Activated B cell treated with CpG ODN at 0.5 μM for 24 hours (primary cell): Measurements from ENCODE around the gene SLC25A52. TPM values are rescaled to one million over a fixed set of nuclear protein-coding genes. Genes with fewer than 3 reads are reported as not detected.

ENCODE experiments used
- ATAC-seq: fragments of 200-7000 bp; cut with Tn5 transposase; one replicate; pipeline ENCODE4 v1.10.0; 2021; ENCODE audit warnings: low read depth, mild to moderate bottlenecking, moderate library complexity
- CTCF ChIA-PET: fragments of 350-600 bp; sonication (Branson Sonifier 250); formaldehyde crosslinking; loops from one replicate; lab custom pipeline; 2021; ENCODE audit warnings: antibody characterized with exemption; lab: Charles Lee
- POLR2A ChIA-PET: fragments of 350-600 bp; sonication (Branson Sonifier 250); formaldehyde crosslinking; loops from one replicate; lab custom pipeline; 2021; ENCODE audit warnings: antibody characterized with exemption; lab: Charles Lee
- DNase-seq: peaks from one replicate; pipeline ENCODE4 v3.0.0; 2022
- H3K27ac Mint-ChIP-seq: one replicate; pipeline ENCODE4 v1.8.0; 2020; ENCODE audit warnings: mixed read lengths
- H3K27me3 Mint-ChIP-seq: one replicate; pipeline ENCODE4 v1.8.0; 2021; ENCODE audit warnings: mixed read lengths
- H3K36me3 Mint-ChIP-seq: one replicate; pipeline ENCODE4 v1.8.0; 2021; ENCODE audit warnings: low read depth, mixed read lengths
- H3K4me1 Mint-ChIP-seq: one replicate; pipeline ENCODE4 v1.8.0; 2021; ENCODE audit warnings: mixed read lengths
- H3K4me3 Mint-ChIP-seq: one replicate; pipeline ENCODE4 v1.8.0; 2020; ENCODE audit warnings: mild to moderate bottlenecking, mixed read lengths
- H3K9me3 Mint-ChIP-seq: one replicate; pipeline ENCODE4 v1.8.0; 2020; ENCODE audit warnings: mixed read lengths
- intact Hi-C: fragments of 100-400 bp; cut with micrococcal nuclease; formaldehyde crosslinking; loops from one replicate; pipeline ENCODE4 v1.15.1; 2024
- total RNA-seq: library from RNA; stranded (reverse); gene quantifications from 2 replicates; pipeline ENCODE4 v1.2.3, GENCODE V29; 2022
- TF ChIP-seq, protein P1 (sequence below): fragments of 200-600 bp; IDR thresholded peaks from one replicate; pipeline ENCODE4 v1.8.0; 2022; ENCODE audit warnings: antibody characterized with exemption, mild to moderate bottlenecking

SLC25A52 gene
- total RNA-seq, 1 donor from 2014 or later, result not detected

GRCh38 chr18:31793531-31793930 is 32.9 kb upstream of the SLC25A52 start:
- Mint-ChIP-seq H3K4me3 (no peak overlapping the region), H3K27ac (no peak overlapping the region), H3K9me3 (no peaks in the 10 kb centered on the region), H3K36me3 (no peaks in the 10 kb centered on the region), H3K4me1 (peaks cover 8% of the 10 kb centered on the region), H3K27me3 (no peaks in the 10 kb centered on the region)
- no peak for DNase-seq
- CTCF ChIA-PET, result no interaction called here
- intact Hi-C loops, result no loop called here
- ATAC-seq, result no peak
- POLR2A ChIA-PET, result no interaction called here
- TF ChIP-seq, protein P1, sequence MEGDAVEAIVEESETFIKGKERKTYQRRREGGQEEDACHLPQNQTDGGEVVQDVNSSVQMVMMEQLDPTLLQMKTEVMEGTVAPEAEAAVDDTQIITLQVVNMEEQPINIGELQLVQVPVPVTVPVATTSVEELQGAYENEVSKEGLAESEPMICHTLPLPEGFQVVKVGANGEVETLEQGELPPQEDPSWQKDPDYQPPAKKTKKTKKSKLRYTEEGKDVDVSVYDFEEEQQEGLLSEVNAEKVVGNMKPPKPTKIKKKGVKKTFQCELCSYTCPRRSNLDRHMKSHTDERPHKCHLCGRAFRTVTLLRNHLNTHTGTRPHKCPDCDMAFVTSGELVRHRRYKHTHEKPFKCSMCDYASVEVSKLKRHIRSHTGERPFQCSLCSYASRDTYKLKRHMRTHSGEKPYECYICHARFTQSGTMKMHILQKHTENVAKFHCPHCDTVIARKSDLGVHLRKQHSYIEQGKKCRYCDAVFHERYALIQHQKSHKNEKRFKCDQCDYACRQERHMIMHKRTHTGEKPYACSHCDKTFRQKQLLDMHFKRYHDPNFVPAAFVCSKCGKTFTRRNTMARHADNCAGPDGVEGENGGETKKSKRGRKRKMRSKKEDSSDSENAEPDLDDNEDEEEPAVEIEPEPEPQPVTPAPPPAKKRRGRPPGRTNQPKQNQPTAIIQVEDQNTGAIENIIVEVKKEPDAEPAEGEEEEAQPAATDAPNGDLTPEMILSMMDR, result no peak

GRCh38 chr18:31792580-31792911 is 31.9 kb upstream of the SLC25A52 start:
- TF ChIP-seq, protein P1, result no peak
- no peaks in the 10 kb centered on the region for H3K27me3 Mint-ChIP-seq
- no peaks in the 10 kb centered on the region for H3K9me3 Mint-ChIP-seq
- ChIA-PET POLR2A (no interaction called here), CTCF (no interaction called here)
- H3K4me3 Mint-ChIP-seq, result no peak overlapping the region
- intact Hi-C loops, result no loop called here
- ATAC-seq (no peak), DNase-seq (no peak)
- no peaks in the 10 kb centered on the region for H3K36me3 Mint-ChIP-seq
- peaks cover 8% of the 10 kb centered on the region for H3K4me1 Mint-ChIP-seq
- H3K27ac Mint-ChIP-seq, result no peak overlapping the region

- no peaks in the 10 kb centered on the region for H3K9me3 Mint-ChIP-seq
- H3K4me3 Mint-ChIP-seq, result no peak overlapping the region
- ATAC-seq, result peak; percentile 75
- H3K27me3 Mint-ChIP-seq, result no peaks in the 10 kb centered on the region
- intact Hi-C loops, result no loop called here
- POLR2A ChIA-PET, result no interaction called here
- TF ChIP-seq, protein P1, result no peak
- H3K27ac Mint-ChIP-seq, result no peak overlapping the region
- H3K36me3 Mint-ChIP-seq, result no peaks in the 10 kb centered on the region
- H3K4me1 Mint-ChIP-seq, result peaks cover 8% of the 10 kb centered on the region
- CTCF ChIA-PET, result no interaction called here
- DNase-seq, result no peak
Observed at GRCh38 chr18:31791817-31792579, 31.3 kb upstream of the SLC25A52 start.

DNA sequence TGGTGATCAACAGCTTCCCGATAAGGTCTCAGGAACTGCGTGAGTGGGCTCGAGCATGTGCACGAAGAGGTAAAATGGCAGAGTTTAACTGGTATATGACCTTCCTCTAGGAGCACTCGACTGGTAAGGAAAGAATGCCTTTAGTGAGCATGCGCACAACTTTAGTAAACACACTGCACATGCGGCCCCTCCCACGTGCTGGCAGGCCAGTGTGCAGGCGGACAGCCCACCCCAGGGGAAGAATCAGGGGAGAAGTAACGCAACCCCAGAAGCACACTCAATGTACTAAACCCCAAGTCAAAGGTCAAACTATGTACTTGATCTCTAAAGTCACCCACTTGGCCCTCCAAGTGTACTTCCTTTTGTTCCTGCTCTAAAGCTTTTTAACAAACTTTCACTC is 28.7 kb upstream of the SLC25A52 start:
- Mint-ChIP-seq H3K9me3 (no peaks in the 10 kb centered on the region), H3K4me1 (peaks cover 8% of the 10 kb centered on the region), H3K36me3 (no peaks in the 10 kb centered on the region), H3K4me3 (no peak overlapping the region), H3K27me3 (no peaks in the 10 kb centered on the region), H3K27ac (no peak overlapping the region)
- no peak for ATAC-seq
- TF ChIP-seq, protein P1, result no peak
- intact Hi-C loops, result no loop called here
- POLR2A ChIA-PET, result no interaction called here
- DNase-seq, result no peak
- CTCF ChIA-PET, result no interaction called here

DNA sequence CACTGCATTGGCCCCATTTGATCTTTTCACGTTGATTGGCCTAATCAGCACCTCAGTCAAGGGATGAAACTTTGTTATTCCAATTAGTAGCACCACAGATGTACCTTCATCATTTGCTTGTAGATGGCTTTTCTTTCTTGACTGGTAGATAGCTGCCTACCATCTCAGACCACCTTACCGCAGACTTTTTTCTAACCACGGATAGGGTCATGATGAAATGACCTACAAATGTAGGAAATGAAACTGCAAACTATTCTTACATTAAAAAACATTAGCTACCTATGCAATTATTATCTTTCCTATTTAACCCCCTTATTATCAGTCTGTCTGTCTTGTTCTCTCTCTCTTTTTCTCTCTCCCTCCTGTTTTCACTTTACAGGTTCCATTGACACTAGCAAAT is 22.4 kb upstream of the SLC25A52 start:
- TF ChIP-seq, protein P1, result no peak
- ChIA-PET CTCF (no interaction called here), POLR2A (no interaction called here)
- Mint-ChIP-seq H3K36me3 (no peaks in the 10 kb centered on the region), H3K4me3 (no peak overlapping the region), H3K4me1 (no peaks in the 10 kb centered on the region), H3K9me3 (peaks cover 14% of the 10 kb centered on the region), H3K27me3 (peaks cover 3% of the 10 kb centered on the region), H3K27ac (no peak overlapping the region)
- intact Hi-C loops, result no loop called here
- ATAC-seq, result no peak
- DNase-seq, result no peak
